GM19099 (cell line): ENCODE measurements around the gene KANSL3.

Experiments used
- POLR2A ChIP-seq: IDR thresholded peaks from 3 replicates; pipeline ENCODE4 v1.6.1; 2011; ENCODE audit warnings: low read depth; ENCODE audit not compliant: insufficient read length; ENCODE audit errors: extremely low read depth

The KANSL3 gene

GRCh38 chr2:96594282-96594681 is 43.8 kb downstream of the KANSL3 start:
- no peak for TF ChIP-seq POLR2A

GRCh38 chr2:96591494-96591893 is 46.6 kb downstream of the KANSL3 start:
- no peak for TF ChIP-seq POLR2A

GRCh38 chr2:96591054-96591453 is 47.1 kb downstream of the KANSL3 start:
- no peak for TF ChIP-seq POLR2A

- TF ChIP-seq POLR2A, result no peak
Observed at GRCh38 chr2:96587843-96588242, 50.3 kb downstream of the KANSL3 start.

- TF ChIP-seq POLR2A, result no peak
Observed at GRCh38 chr2:96584017-96584416, 54.1 kb downstream of the KANSL3 start.

GRCh38 chr2:96580771-96581170 is 57.3 kb downstream of the KANSL3 start:
- no peak for TF ChIP-seq POLR2A

GRCh38 chr2:96579422-96579821 is 58.7 kb downstream of the KANSL3 start:
- TF ChIP-seq POLR2A, result no peak

- no peak for TF ChIP-seq POLR2A
Observed at GRCh38 chr2:96578731-96579130, 59.4 kb downstream of the KANSL3 start.

- TF ChIP-seq POLR2A, result no peak
Observed at GRCh38 chr2:96577501-96577900, 60.6 kb downstream of the KANSL3 start.

GRCh38 chr2:96575785-96576456 is 62.2 kb downstream of the KANSL3 start:
- TF ChIP-seq POLR2A, result no peak

GRCh38 chr2:96574364-96574763 is 63.7 kb downstream of the KANSL3 start:
- TF ChIP-seq POLR2A, result no peak

- TF ChIP-seq POLR2A, result no peak
Observed at GRCh38 chr2:96568094-96568493, 70.0 kb downstream of the KANSL3 start.

GRCh38 chr2:96565111-96565510 is 73.0 kb downstream of the KANSL3 start:
- no peak for TF ChIP-seq POLR2A

- TF ChIP-seq POLR2A, result no peak
Observed at GRCh38 chr2:96564563-96564962, 73.5 kb downstream of the KANSL3 start.

- no peak for TF ChIP-seq POLR2A
Observed at GRCh38 chr2:96564026-96564425, 74.1 kb downstream of the KANSL3 start.

- TF ChIP-seq POLR2A, result no peak
Observed at GRCh38 chr2:96558485-96558884, 79.6 kb downstream of the KANSL3 start.

GRCh38 chr2:96558061-96558460 is 80.1 kb downstream of the KANSL3 start:
- no peak for TF ChIP-seq POLR2A
